MM.1S (cell line): ENCODE measurements around the gene LPIN1.

ENCODE experiments used
- CTCF ChIP-seq: fragments of 300-600 bp; sonication (generic); IDR thresholded peaks from 2 replicates; pipeline ENCODE4 v1.5.1; 2016; ENCODE audit warnings: antibody characterized with exemption, low read length, mixed read lengths
- EZH2 ChIP-seq: fragments of 300-600 bp; sonication (generic); optimal IDR thresholded peaks from 2 replicates; pipeline ENCODE3; 2017; ENCODE audit warnings: low read depth, mild to moderate bottlenecking, antibody characterized with exemption, low read length, mixed read lengths
- EZH2phosphoT487 ChIP-seq: fragments of 300-600 bp; sonication (generic); IDR thresholded peaks from 2 replicates; pipeline ENCODE4 v1.6.1; 2018; ENCODE audit warnings: antibody characterized with exemption, low read length

DNA sequence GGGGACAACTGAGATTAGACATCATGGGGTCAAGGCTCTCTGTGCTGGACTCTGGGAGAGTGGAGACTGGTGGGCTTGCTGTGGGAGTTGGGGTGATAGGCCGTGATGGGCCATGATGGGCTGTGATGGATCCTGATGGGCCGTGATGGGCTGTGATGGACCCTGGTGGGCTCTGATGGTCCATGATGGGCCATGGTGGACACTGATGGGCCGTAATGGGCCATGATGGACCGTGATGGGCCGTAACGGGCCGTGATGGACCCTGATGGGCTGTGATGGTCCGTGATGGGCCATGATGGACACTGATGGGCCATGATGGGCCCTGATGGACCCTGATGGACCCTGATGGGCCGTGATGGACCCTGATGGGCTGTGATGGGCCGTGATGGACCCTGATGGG is 18.5 kb downstream of the LPIN1 start:
- TF ChIP-seq CTCF (no peak), EZH2 (no peak), EZH2phosphoT487 (no peak)
